DMS53 (cell line): ENCODE measurements around the gene ACP7.

Source experiments
- DNase-seq: peaks from one replicate; lab custom pipeline; 2025; lab: John Stamatoyannopoulos, UW

The ACP7 gene

GRCh38 chr19:39150235-39150634 is 66.1 kb downstream of the ACP7 start:
- DNase-seq, result no peak

GRCh38 chr19:39150807-39151600 is 66.8 kb downstream of the ACP7 start:
- no peak for DNase-seq

DNA sequence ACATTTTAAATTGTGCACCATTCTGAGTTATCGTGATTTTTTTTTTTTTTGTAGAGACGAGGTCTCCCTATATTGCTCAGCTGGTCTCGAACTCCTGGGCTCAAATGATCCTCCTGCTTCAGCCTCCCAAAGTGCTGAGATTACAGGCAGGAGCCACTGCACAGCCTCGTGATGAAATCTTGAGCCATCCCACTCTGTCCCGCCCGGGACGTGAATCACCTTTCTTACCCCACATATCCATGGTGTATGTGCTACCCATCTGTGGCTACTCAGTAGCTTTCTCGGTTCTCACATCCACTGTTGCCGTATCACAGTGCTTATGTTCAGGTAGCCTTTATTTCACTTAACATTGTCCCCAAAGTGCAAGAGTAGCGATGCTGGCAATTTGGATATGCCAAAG is 67.9 kb downstream of the ACP7 start:
- DNase-seq, result no peak

GRCh38 chr19:39154100-39154628 is 70.0 kb downstream of the ACP7 start:
- DNase-seq, result no peak

- DNase-seq, result peak; percentile 60
Observed at GRCh38 chr19:39154629-39155100, 70.5 kb downstream of the ACP7 start.

DNA sequence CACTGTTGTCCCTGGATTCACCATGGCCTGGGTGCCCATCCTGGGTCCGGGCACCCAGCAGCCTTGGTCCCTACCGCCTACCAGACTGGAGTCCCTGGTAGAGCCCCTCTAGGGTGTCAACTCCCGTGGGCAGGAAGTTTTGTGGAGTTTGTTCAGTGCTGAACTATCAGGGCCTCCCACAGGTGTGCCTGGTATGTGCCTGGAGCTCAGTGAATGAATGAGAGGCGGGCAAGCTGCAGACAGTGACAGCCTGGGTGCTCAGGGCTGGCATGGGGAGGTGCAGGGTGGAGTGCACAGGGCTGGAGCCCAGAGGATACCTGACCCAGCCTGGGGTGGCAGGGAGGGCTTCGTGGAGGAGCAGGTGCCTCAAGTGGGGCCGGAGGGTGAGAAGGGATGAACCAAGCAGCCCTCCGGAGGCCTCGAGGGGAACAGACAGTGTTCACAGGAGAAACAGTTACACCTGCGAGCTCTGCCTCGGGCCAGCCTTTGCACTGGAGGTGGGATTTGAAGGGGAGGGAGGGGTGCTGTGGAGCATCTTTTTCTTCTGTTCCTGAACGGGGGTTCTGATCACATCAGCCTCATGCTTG is 71.0 kb downstream of the ACP7 start:
- no peak for DNase-seq

DNA sequence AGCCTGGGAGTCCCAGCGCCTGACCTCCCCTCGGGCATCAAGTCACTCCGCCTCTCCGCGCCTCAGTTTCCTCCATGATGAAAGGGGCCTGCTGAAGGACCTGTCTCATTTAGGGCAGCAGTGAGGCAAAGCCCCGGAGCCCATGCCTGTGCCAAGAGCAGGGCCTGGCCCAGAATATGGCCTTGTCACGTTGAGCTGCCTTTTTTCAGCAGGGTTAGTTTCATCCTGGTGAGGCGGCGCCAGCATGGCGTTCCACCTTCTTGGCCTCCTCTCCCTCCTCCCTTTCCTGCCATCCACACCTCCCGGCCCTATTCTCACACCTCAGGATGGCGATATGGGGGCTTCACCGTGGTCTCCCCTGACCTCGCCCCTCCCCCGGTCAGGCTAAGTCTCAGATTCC is 71.6 kb downstream of the ACP7 start:
- DNase-seq, result no peak

DNA sequence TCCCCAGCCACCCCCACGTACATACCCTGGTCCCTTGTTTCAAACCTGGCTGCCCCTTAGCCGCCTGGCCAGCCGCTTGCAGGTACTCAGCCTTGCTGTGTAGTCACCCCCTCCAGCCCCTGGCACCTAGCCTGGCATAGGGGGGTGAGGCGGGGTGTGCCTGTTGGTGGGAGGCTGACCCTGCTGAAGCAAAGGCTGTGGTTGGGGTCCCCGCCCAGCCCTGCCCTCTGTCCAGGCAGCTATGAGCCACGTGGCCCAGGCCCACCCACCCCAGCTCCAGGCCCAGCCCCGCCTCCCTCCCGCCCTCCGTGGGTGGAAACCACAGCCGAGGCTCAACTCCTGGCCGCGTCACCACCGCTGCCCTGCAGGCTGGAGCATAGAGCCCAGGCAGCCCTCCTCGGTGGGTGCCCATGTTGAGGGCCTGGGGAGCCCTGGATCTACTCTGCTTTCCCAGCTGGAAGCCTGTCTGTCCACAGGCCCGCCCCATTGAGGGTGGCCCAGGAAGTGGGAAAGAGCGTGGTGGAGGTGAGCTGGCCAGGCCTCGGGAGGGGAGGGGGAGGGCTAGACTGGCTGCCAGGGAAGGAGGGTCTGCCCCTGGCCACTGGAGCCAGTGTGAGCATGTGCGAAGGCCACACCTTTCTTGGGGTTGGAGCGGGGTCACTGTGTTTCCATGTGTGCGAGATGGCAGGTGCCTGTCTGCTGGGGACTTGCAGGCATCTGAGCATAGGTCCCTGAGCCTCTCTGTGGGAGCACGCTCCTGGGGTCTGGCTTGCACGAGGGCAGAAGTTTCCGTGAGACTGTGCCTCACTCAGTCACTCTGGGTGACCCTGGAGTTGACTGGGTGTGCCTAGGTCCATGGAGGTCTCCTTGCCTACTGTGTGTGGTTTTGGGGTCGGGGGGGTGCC is 72.4 kb downstream of the ACP7 start:
- no peak for DNase-seq

DNA sequence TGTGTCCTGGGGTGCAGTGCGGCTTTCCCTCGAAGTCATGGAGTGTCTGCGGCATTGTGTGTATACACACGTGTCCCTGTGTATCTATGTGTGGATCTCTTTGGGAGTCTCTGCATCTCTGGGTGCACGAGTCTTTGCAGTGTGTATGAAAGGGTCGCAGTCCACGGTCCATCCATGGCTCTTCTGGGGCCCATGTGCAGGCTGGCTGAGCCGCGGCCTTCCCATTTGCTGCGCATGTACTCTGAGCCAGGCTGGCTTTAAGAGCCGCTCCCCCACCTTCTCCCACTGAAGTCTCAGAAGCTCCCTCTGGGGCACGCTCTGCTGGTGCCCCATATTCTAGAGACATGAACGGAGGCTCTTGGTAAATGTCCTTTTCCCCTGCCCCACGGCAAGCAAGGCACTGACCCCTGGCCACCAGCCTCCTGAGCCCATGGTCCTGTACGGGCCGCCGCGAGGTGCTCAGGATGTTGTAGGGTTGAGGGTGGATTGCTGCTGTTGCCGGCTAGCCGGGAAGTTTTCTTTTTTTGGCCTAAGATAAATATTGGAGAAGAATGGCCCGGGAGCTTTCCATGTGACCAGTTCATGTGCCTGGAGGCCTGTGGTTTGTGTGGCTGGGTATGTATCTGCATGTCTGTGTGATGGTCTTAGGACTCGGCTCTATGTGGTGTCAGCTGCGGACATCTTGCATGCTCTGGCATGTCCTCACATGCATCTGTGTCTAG is 73.3 kb downstream of the ACP7 start:
- no peak for DNase-seq

- DNase-seq, result no peak
Observed at GRCh38 chr19:39157997-39158389, 73.8 kb downstream of the ACP7 start.

DNA sequence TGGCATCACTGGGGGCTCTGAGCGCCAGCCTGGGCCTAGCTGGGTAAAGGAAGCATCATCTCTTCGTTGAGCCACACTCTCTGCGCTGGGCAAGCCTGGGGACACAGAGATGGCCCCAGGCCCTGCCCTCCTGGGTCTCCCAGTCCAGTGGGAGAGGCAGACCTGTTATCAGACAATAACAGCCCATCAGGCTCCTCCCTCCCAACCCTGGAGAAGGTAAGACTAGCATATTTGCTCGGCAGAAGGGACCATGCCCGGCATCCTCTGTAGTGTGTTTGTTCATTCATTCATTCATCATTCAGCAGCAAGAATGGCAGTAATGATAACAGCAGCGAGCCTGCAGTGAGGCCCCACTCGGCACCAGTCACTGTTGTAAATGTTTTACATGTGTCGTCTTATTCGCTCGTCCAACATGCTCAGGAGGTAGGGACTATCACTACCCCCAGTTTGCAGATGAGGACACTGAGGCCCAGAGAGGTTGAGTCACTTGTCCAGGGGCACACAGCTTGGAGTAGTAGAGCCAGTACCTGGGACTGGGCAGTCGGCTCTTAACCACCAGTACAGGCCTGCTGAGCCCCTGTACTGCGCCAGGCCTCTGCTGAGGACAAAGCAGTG is 74.6 kb downstream of the ACP7 start:
- no peak for DNase-seq

DNA sequence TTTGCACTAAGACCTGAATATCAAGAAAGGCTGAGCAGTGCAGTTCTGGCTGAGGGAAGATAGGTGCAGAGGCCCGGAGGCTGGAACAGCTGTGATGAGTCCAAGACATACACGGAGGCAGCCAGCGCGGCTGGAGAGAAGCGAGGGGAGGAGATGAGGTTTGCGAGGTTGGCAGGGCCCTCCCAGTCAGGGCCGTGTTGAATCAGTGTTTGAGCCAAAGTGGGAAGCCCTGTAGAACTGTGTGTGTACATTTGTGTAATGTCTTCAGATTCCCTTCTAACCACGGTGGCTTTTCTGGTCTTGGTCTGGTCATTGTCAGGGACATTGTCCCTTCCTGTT is 76.3 kb downstream of the ACP7 start:
- no peak for DNase-seq
